GM19372 (cell line): Measurements from ENCODE around the gene DLG2.

Experiments
- ATAC-seq: cut with Tn5 transposase; IDR thresholded peaks from one replicate; pipeline ENCODE4 v1.9.1; 2021; ENCODE audit warnings: mild to moderate bottlenecking, low read depth, moderate library complexity; ENCODE audit not compliant: unreplicated experiment

DLG2 gene

GRCh38 chr11:84129961-84130576 lies 1497.1 kb downstream of the DLG2 start:
- no peak for ATAC-seq

DNA sequence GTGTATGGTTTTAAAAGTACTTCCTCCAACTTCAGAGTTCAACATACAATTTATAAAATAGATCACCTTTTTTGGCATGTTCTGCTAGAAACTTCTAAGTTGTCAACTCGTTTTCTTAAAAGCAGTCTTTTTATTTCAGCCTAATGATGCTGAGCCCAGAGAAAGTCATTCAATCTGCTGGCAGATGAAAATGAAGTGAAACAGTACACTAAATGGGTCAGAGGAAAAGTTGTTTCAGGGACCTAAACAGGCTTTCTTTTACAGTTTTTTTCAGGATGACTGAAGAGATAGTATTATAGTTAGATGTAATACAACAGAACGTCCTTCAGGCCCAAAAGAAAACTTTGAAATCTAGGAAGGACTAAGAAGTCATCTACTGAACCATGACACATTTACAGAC lies 1498.3 kb downstream of the DLG2 start:
- ATAC-seq = no peak

DNA sequence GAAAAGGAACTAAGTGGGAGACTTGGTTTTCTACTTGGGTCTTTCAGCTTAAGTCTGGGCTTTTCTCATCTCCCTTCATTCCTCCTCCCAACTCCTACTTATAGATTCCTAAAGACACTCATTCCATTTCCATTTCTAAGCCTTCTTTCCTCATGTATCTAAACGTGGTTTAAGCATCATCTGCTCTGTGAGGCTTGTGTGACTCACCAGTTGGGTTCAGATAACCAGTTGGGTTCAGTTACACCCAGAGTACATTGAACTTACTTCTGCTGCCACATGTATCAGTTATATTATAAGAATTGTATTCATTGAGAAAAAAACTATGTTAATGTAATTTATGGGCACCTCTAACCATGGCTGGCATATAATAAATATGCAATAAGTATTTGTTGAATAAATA lies 1509.8 kb downstream of the DLG2 start:
- ATAC-seq = no peak

DNA sequence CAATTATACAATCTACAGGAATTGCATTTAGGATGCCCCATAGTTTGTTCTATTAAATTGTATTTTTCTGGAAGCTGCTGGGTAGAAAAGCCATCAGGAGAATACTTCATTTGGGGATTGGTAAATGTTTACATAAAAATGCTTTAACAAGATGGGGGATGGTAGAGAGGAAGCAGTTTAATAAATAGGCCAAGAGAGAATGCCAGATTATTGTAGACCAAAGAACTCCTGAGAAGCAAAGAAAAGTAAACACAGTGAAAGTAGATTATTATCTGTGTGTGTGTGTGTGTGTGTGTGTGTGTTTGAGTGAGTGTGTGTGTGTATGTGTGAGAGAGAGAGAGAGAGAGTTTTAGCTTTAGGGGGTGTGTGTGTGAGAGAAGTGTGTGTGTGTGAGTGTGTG lies 1520.6 kb downstream of the DLG2 start:
- no peak for ATAC-seq

- no peak for ATAC-seq
These were observed 1522.0 kb downstream of the DLG2 start for GRCh38 chr11:84105148-84105547.

GRCh38 chr11:84103096-84103495 lies 1524.0 kb downstream of the DLG2 start:
- ATAC-seq = no peak

GRCh38 chr11:84097186-84097585 lies 1530.0 kb downstream of the DLG2 start:
- no peak for ATAC-seq

DNA sequence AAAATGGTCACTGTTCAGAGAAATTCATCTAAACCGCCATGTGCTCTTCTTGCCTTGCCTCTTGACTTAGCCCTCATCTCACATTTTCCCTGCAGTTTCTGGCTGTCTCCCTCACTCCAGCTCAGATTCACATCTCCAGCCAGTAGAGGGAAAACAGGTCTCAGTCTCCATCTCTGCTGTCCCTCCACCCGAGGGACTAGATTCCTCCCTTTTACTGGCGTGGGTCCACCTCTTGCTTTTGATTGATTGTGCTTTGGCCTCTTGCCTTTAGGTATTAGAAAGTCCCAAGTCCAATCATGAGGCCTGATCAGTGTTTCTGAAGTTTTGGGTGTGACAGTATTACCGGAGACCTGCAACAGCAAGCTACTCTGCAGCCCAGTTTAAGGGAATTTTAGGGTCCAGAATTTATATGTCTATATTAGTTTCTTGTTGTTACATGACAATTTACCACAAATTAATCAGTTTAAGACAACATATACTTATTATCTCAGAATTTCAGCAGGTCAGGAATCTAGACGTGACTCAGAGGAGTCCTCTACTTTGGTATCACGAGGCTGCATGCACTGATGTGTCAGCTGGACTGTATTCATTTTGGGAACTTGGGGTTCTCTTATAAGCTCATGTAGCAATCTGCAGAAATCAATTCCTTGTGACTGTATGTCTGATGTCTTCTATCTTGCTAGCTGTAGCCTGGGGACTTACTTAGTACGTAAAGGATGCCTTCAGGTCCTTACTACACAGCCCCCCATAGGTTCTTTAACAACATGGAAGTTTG lies 1535.7 kb downstream of the DLG2 start:
- no peak for ATAC-seq

GRCh38 chr11:84089072-84090057 lies 1537.8 kb downstream of the DLG2 start:
- ATAC-seq = no peak

DNA sequence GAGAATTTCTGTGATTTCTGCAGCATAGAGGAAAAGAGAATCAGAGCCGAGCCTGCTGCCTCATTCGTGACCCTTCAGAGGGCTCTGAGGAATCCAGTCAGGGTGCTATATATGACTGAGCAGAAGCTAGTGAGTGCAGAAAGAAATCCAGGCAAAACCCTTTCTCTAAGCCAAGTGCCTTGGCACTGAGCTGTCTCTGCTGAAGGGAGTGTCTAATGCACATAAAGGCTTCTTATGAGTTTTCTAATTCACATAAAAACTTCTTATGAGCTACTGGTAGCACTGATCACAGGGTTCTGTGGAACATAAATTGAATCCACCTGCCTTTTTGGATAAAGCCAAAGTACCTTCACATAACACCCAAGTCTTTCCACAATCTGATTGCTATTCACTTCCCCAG lies 1555.3 kb downstream of the DLG2 start:
- no peak for ATAC-seq

- ATAC-seq = no peak
These were observed 1558.1 kb downstream of the DLG2 start for GRCh38 chr11:84069048-84069447.

DNA sequence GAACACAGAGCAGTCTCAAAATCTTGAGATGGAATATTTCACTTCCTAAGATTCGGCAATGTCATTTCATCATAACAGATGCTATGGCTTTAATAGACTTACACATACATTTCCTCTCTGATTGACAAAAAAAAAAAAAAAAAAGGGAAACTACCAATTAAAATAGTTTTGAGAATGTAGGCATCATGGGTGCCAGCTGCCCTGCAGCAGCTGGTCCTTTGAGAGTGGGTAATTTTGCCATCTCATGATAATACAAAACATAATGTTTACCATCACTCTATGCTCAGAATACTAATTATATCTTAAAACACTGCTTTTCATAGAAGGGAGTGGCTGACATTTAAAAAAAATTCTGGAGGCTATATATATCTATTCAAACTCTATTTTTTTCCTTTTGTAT lies 1565.4 kb downstream of the DLG2 start:
- ATAC-seq = no peak

GRCh38 chr11:84056653-84057376 lies 1570.3 kb downstream of the DLG2 start:
- ATAC-seq = no peak

- no peak for ATAC-seq
These were observed 1582.0 kb downstream of the DLG2 start for GRCh38 chr11:84045146-84045545.

GRCh38 chr11:84044706-84045105 lies 1582.4 kb downstream of the DLG2 start:
- ATAC-seq = no peak

GRCh38 chr11:84036664-84037194 lies 1590.4 kb downstream of the DLG2 start:
- no peak for ATAC-seq

GRCh38 chr11:84035645-84036044 lies 1591.5 kb downstream of the DLG2 start:
- no peak for ATAC-seq

DNA sequence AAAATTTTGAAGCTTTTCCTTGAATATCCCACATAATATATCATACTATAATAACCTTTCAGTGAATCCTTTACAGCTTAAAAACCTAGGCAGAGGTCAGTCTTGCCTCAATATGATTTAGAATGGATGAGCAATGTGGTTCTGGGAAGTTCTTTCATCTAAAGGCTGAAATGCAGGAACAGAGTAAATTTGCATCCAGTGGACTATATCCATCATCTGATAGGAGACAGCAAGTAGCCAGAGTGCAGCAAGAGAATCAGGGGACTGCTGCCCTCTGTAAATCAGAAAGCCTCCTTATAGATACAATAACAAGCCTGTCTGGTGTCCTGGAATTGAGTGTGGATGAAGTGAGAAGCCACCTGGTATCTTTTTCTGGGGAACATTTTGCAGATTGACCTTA lies 1592.7 kb downstream of the DLG2 start:
- ATAC-seq = no peak

- no peak for ATAC-seq
These were observed 1602.9 kb downstream of the DLG2 start for GRCh38 chr11:84024266-84024665.

GRCh38 chr11:84022695-84023094 lies 1604.4 kb downstream of the DLG2 start:
- ATAC-seq = no peak
